GM12892 (cell line): Measurements from ENCODE around the gene USH1G.
"Not testable (repeated sequence)": the region's sequence is repeated elsewhere in the genome, so short reads cannot be mapped to it uniquely, and the experiment has no call there.

ENCODE experiments used
- POLR2A ChIP-seq: IDR thresholded peaks from 2 replicates; pipeline ENCODE4 v1.6.1; 2011; ENCODE audit warnings: low read depth, low read length, control low read depth
- TAF1 ChIP-seq: IDR thresholded peaks from 2 replicates; pipeline ENCODE4 v1.6.1; 2011; ENCODE audit warnings: low read depth, mild to moderate bottlenecking, control low read depth, low read length, borderline replicate concordance

DNA sequence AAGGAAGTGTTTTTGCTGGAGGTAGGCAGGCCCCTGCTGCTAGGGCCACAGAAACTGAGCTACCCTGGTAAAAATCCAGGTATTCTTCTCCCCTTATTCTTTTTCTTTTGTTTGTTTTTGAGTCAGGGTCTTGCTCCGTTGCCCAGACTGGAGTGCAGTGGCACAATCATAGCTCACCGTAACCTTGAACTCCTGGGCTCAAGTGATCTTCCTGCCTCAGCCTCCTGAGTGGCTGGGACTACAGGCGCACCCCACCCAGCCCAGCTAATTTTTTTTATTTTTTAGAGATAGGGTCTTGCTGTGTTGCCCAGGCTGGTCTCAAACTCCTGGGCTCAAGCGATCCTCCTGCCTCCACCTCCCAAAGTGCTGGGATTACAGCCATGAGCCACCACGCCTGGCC is 46.4 kb upstream of the USH1G start:
- TF ChIP-seq POLR2A, TAF1: not testable (repeated sequence)
